NB4 (cell line): Measurements from ENCODE around the gene TSKS.

Source experiments
- DNase-seq: peaks from one replicate; pipeline ENCODE4 v3.0.0; 2010; ENCODE audit warnings: low read depth
- H3K4me3 ChIP-seq: one replicate; pipeline ENCODE4 v1.5.1; 2011; ENCODE audit warnings: mild to moderate bottlenecking, low read depth, low read length, moderate library complexity
- CTCF ChIP-seq: IDR thresholded peaks from one replicate; pipeline ENCODE4 v1.5.1; 2012; ENCODE audit warnings: low read depth, low read length
- MAX ChIP-seq: IDR thresholded peaks from 2 replicates; pipeline ENCODE4 v1.6.1; 2011; ENCODE audit warnings: low read depth, low read length
- MYC ChIP-seq: IDR thresholded peaks from 2 replicates; pipeline ENCODE4 v1.6.1; 2011; ENCODE audit warnings: low read depth, low read length
- POLR2A ChIP-seq: IDR thresholded peaks from 2 replicates; pipeline ENCODE4 v1.6.1; 2011; ENCODE audit warnings: mild to moderate bottlenecking; ENCODE audit not compliant: insufficient read length; ENCODE audit errors: extremely low read depth

Gene TSKS

GRCh38 chr19:49799271-49799797 is 36.2 kb upstream of the TSKS start:
- no peak for DNase-seq
- TF ChIP-seq MAX: no peak
- no peak for TF ChIP-seq POLR2A
- TF ChIP-seq CTCF: no peak
- TF ChIP-seq MYC: no peak

GRCh38 chr19:49798574-49798973 is 35.5 kb upstream of the TSKS start:
- no peak overlapping the region for H3K4me3 ChIP-seq
- TF ChIP-seq CTCF (no peak), MYC (no peak), POLR2A (no peak), MAX (no peak)
- no peak for DNase-seq

More at GRCh38 chr19:49799271-49799797, 36.2 kb upstream of the TSKS start:
- no peak overlapping the region for H3K4me3 ChIP-seq

GRCh38 chr19:49795615-49796014 is 32.5 kb upstream of the TSKS start:
- no peak for DNase-seq
- H3K4me3 ChIP-seq: no peak overlapping the region
- no peak for TF ChIP-seq MAX
- no peak for TF ChIP-seq MYC
- TF ChIP-seq CTCF: no peak
- no peak for TF ChIP-seq POLR2A

GRCh38 chr19:49793561-49793840 is 30.4 kb upstream of the TSKS start:
- no peak for TF ChIP-seq MAX
- TF ChIP-seq POLR2A: no peak
- TF ChIP-seq MYC: no peak
- no peak for TF ChIP-seq CTCF
- H3K4me3 ChIP-seq: no peak overlapping the region
- peak; percentile 39 for DNase-seq

GRCh38 chr19:49792829-49793560 is 29.9 kb upstream of the TSKS start:
- no peak for TF ChIP-seq MYC
- TF ChIP-seq POLR2A: no peak
- TF ChIP-seq CTCF: no peak
- no peak for TF ChIP-seq MAX
- no peak overlapping the region for H3K4me3 ChIP-seq
- DNase-seq: no peak
